Measurements from ENCODE around the gene AUH.

AUH gene

DNA sequence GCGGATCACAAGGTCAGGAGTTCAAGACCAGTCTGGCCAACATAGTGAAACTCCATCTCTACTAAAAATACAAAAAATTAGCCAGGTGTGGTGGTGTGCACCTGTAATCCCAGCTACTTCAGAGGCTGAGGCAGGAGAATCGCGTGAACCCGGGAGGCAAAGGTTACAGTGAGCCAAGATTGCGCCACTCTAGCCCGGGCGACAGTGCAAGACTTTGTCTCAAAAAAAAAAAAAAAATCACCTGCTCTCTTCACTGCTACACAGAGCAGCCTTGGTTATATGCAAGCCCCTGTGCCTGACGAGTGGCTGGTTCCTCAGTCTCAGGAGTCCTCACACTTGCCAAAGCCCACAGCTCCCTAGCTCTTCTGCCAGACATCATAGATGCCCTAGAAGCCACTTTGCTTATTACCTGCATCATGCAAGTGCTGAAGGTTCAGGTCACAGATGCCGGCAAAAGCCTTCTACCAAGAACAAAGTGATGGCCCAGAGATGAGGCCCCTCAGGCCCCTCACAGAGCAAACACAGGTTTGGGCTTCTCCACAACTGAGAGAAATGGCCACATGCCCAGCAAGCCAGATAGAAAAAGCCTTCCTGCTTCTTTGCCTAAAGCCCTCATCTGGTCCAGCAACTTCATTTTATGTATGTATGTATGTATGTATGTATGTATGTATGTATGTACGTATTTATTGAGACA is 176.4 kb downstream of the AUH start:
- DNase-seq, result no peak

DNA sequence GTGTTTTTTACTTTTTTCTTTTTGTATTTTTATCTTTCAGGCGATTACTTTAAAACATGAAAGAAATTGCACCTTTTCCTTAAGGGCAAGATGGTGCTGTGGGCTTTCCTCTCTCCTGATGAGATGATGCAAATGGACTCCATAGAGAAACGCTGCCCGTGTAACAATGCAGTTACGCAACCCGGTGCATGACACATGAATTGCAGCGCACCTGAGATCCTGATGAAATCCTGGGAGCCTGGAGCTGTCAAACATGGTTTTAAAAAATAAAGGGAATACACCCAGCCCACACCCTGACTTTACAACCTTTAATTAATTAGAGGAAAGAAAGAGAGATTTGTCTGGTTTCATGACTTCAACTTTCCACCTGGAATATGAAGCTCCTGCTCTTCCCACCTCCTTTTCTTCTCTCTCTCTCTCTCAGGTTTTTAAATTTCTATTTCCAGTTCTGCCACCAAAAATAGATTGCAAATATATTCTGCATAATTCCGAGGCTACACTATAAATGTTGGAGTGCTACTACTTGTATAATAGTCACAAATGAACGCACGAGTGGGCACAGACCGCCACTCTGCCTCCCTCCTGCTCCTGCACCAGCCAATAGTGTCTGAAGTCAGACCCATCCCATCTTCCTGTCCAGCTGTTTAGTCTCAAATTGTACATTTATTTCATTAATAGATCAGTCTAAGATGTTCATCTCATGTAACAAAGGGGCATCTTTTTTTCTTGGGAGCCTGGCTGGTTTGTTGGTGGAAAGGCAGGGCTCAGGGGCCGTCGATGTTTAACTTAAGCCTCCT is 179.1 kb downstream of the AUH start:
- DNase-seq, result no peak

DNA sequence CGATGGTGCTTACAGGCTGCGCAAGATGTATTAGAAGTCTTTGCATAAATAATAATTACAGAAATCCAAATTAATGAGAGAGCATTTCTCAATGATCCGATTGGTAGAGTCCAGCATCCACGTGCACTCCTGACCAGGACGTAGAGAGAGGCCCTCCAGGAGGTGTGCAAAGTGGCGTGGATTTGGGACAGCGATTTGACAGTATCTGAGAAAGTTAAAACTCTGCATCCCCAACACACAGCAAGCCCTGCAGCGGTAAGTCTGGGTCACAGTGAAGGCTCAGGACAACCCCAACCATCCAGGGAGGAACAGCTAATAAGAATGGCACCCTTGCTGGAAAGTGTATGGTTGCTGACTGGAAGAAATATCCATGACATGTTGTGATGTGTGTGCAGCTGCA is 180.2 kb downstream of the AUH start:
- no peak for DNase-seq

DNA sequence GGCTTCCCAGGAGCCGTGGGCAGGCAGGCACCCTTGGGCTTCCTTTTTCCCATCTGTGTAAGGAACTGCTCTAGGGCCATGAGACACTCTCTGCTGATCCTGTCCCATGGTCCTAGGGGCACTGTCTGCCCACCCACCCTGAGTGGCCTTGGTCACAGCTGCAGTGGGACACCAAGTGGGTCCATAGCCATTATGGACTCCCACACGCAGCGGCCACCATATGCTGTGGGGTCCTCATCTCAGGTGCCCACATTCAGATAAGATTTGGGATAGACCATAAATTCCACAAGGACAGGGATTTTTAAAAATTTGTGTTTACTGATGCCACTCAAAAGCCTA is 180.8 kb downstream of the AUH start:
- DNase-seq, result no peak

DNA sequence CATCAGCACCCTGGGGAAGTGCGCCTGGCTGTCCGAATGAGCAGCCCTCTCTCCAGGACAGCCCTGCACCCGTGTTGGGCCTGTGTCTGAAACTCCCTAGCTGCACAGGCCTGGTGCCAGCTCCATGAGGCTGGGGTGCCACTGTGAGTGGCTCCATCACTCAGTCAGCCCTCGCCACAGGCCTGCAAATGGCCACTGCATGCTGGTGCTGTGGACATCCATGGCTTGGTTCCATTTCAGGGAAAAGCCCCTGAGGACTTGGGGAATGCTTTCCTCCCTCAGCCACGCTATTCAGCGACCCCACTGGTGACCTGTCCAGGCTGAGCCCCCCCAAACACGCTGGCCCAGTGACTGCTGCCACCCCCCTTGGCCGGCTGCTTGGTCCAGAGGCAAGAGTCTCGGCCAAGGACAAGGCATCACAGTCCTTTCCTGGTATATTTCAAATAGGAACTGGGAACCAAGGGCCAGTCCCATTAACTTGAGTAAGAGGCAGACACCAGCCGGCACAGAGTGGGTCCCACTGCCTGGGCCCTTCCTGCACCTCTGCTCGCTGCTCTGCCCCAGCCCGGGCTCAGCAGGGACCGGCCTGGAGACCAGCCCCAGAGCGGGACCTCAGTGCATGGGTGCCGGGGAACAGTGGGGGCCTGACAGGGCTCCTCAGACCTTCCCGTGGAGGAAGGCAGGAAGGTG is 181.3 kb downstream of the AUH start:
- no peak for DNase-seq

DNA sequence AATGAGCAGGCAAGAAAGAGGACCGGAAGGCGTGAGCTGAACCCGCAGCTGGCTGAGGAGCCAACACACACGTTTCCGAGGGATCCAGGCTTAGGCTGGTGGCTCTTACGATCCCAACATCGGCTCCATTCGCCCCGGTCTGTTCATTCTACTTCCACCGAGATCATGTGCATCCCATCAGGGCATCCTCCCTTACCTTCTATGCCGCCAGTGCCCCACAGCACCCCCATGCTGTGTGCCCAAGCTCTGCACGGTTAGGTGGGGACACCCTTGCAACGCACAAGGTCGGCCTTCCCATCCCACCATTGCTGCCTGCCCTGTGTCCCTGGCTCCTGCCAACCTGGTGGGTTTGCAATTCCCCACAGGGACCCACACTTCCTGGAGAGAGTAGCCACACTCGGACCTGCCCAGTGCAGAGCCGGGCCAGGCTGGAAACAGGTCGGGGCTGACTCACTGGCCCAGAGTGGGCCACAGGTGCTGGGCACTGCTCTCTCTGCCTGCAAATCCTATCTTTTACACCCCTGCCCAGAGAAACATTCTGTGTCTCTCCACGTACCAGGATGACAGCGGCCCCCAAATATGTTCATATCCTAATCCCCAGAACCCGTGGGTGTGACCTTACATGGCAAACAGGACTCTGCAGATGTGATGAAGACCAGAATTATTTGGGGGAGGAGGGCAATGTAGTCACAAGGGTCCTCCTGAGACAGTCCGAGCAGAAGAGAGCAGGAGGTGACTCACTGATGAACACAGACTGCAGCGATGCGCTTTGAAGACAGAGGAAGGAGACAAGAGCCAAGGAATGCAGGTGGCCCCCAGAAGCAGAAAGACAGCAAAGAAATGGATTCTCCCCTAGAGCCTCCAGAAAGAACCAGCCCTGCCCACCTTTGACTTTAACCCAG is 182.2 kb downstream of the AUH start:
- no peak for DNase-seq

DNA sequence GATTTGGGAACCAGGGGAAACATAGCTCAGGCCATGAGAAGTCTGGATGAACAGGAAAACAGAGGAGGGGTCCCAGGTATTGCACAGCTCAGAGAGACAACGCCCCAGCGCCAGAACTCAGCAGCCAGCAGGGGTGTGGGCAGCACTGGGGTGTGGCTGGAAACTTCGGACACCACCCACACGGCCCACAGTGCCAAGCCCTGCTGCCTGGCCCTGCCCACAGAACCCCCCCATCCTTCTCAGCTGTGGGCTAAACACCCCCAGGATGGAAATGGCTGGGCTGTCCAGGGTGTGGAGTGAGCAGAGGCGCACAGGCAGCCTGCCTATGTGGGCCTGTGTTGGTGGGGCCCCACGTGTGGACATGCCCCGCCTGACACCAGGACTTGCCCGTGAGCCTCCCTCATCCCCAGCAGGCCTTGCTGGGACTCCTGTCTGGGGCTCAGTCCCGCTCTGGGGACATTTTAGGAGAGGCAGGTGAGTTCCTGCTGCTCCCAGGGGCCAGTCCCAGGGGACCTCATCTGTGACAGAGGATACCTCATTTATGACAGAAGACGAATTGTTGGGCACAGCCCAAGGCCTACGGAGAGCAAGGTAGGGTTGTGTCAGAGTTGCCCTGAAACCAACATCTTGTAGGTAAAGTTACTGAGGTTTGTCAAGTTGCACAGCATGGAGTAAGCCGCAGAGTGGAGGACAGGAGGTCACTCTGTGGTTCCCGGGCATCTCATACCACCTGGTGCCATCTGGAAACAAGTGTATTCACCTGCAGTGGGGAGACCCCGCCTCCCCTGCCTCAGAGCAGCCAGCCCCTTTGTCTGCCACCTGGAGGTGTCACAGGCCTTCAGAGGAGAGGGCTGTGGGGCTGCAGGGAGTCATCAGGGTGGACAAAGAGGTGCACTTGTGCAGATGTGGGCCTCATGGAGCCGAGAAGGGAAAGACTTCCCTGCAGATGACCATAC is 183.2 kb downstream of the AUH start:
- no peak for DNase-seq

DNA sequence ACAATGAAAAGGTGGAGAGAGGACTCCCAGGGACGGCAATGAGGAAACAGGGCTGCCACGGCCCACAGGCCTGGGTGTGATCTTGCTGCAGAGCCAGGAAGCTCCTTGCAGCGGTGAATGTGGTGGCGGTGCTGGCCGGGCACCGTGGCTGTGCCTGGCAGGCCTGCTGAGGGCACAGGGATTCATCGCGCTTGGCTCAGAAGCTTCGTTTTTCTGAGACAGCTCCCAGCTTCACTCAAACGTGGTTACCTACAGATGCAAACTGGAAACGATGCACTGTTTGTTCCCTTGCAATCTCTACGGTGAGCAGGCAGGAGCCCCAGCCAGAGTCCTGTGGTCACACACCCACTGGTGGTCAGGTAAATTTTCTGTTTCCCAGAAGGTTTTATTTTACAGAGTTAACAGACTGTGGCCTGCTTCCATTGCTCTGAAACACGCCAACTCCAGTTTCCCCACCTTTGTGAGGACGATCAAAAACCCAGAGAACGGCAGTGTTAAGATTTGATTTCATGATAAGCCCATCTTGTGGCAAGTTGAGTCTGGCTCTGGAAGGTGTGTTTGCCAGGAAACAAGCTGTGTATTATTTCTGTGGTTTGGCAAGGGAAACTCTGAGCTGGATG is 183.9 kb downstream of the AUH start:
- no peak for DNase-seq

DNA sequence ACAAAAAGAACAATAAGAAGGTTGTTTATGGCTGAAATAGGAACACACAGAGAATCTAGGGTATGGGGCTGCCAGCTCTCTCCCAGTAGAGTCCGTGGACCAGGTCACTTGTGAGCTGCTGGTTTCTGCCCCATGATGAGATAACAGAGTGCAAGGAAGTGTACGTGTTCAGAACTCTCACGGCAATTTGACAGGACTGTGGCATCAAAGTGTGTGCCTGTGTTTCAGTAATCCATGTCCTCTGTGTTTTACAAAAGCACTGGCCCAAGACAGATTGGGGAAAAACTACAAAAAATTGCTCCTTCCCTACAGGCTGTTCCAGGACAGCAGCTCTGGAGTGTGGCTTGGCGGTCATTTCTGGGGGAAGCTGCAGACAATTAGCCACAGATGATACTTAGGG is 184.6 kb downstream of the AUH start:
- DNase-seq, result no peak

DNA sequence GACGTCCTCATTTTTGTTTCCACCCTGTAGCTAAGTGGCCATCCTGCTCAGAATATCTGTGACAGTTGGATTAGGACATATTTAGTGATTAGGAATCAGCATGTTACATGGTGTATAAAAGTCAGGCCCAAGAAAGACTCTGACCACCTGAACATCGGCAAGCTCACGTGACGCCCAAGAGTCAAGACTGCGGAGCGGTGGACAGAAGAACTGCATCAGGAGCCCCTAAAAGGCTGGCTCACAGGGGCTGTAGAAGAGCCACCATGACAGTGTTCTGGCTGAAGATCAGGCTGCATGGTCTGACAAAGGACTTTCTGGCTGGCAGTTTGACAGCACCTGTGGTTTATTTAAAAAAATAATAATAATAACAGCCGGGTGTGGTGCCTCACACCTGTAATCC is 185.3 kb downstream of the AUH start:
- no peak for DNase-seq

DNA sequence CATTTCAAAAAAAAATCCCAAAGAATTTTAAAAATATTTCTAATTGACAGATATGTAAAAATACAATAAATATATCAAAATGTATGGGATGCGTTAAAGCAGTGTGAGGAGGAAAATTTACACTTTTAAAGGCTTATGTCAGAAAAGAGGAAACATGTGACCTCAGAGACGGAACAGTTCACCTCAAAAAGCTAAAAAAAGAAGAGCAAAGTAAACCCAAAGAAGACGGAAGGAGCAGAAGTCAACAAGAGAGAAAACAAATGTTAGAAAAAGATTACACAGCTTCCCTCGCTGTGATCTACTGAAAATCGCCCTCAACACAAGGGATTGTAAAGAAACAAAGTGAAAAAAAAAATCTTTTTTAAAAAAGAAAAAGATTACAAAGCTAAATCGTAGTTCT is 186.9 kb downstream of the AUH start:
- DNase-seq, result no peak

DNA sequence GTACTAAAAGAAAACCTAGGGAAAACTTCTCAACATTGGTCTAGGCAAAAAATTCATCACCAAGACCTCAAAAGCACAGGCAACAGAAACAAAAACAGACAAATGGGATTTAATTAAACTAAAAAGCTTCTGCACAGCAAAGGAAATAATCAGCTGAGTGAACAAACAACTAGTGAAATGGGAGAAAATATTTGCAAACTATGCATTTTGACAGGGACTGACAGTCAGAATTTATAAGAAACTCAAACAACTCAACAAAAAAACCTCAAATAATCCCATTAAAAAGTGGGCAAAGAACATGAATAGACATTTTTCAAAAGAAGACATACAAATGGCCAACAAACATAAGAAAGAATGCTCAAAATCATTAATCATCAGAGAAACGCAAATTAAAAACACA is 189.4 kb downstream of the AUH start:
- DNase-seq, result no peak

DNA sequence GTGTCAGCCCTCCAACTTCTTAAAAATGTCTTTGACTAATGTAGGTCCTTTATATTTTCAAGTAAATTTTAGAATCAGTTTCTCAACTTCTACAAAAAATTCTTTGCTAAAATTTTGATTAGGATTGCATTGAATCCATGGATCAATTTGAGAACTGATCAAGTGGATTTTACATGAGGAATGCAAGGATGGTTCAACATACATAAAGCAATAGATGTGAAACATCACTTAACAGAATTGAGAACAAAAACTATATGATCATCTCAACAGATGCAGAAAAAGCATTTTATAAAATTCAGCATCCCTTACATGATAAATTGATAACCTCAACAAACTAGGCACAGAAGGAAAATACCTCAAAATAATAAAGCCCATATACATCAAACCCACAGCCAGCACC is 190.8 kb downstream of the AUH start:
- DNase-seq, result no peak

DNA sequence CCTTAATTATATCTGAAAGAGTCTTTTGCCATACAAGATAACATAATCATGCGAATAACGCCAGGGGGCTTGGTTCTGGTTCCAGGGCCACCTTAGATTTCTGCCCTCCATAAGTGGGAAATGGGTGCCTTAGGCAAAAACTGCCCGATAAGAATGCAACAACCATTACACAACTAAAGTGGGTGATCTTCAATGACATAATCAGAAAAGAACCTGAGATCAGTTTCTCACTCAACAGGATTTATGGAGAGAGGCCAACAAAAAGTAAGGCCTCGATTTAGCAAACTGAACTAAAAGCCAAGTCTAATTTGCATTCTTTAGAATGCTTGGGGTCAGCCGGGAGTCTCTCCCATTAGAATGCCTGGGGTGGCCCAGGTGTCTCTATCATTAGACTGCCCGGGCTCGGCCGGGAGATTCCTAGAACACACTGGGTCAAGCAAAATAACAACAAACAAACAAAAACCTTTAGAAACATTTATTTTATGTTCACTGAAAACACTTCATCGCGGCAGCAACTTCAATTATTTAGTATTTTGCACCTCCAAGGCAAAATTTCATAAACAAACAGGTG is 194.8 kb downstream of the AUH start:
- no peak for DNase-seq

DNA sequence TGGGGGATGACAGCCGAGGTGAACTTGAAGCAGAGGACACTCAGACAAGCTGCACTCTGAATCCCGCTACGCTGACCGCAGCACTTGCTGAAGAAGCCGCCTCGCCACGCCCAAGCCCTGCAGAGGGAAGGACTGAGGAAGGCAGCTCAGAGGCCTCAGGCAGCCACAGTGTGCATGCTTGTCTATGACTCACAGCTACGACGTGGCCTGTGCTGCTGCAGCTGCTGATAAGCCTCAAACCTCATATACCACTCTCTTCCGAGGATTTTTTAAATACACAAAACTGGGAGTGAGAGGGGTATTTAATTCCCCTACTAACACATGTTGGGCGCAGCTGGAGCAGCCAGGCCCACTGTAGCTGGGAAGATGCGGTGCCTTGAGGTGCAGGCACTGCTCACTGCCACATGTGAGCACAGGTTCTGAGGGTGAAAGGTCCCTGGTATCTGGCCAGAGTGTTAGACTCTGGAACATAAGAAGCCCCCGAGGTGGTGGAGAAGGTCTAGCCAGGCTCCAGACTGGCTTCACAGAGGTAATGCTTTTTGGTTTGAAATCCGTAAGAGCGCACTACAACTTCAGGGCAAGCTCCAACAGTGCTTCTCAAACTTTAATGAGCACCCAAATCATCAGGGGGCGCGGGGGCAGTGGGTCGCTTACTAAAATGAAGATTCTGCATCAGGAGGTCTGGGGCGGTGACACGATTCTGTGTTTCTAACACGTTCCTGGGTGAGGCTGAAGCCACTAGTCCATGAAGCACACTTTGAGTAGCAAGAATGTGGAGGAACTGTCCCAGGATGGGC is 196.8 kb downstream of the AUH start:
- no peak for DNase-seq
